GM12874 (cell line): Measurements from ENCODE around the gene ACO2.

ENCODE experiments used
- TF ChIP-seq, protein P1 (sequence below): IDR thresholded peaks from 2 replicates; pipeline ENCODE4 v1.5.1; 2011; ENCODE audit warnings: low read depth, mild to moderate bottlenecking, control low read depth, low read length, moderate library complexity; ENCODE audit not compliant: insufficient read depth

The ACO2 gene

DNA sequence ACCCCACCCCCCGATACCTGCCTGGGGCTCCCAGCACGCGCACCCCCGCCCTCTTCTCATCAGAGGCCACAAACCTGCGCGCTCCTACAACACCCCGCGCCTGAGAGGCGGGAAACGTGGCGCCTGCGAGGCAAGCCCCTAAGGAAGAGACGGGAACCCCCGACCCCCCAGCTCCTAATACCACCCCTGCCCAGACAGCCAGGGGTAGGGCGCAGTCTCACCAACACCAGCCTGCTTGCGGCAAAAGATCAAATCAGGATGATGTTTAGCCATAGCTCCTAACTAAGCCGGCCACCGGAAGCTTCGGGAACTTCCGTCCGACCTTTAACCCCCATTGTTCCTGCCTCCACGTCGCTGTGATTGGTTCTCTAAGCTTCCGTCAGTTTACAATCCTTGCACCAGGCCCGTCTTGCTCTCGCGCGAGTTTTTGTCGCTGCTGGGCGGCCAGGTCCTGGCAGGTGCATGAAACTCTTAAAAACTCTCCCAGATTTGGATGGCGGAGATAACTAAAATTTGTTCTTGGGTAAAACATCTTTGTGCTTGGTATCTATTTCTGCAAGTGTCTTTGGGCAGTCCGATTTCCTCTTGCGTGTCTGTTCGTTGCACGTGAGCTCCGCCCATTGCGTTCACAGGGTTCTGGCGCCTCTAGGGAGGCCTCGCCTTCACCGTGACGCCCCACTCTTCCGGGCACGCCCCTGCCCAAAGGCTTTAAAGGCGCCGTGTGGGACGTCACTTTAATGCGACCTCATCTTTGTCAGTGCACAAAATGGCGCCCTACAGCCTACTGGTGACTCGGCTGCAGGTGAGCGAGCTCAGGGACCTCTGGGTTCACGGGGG is at the start of gene ACO2, which contains the start of gene PHF5A:
Gene ACO2, plus strand, starts transcription at position 737 of the 837 bp plus-strand sequence. Its CDS starts 30 bp downstream, at position 767.
Gene PHF5A, minus strand, starts transcription at position 312 of the 837 bp plus-strand sequence. Its CDS starts 39 bp downstream, at position 273.
- TF ChIP-seq, protein P1, sequence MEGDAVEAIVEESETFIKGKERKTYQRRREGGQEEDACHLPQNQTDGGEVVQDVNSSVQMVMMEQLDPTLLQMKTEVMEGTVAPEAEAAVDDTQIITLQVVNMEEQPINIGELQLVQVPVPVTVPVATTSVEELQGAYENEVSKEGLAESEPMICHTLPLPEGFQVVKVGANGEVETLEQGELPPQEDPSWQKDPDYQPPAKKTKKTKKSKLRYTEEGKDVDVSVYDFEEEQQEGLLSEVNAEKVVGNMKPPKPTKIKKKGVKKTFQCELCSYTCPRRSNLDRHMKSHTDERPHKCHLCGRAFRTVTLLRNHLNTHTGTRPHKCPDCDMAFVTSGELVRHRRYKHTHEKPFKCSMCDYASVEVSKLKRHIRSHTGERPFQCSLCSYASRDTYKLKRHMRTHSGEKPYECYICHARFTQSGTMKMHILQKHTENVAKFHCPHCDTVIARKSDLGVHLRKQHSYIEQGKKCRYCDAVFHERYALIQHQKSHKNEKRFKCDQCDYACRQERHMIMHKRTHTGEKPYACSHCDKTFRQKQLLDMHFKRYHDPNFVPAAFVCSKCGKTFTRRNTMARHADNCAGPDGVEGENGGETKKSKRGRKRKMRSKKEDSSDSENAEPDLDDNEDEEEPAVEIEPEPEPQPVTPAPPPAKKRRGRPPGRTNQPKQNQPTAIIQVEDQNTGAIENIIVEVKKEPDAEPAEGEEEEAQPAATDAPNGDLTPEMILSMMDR: no peak

DNA sequence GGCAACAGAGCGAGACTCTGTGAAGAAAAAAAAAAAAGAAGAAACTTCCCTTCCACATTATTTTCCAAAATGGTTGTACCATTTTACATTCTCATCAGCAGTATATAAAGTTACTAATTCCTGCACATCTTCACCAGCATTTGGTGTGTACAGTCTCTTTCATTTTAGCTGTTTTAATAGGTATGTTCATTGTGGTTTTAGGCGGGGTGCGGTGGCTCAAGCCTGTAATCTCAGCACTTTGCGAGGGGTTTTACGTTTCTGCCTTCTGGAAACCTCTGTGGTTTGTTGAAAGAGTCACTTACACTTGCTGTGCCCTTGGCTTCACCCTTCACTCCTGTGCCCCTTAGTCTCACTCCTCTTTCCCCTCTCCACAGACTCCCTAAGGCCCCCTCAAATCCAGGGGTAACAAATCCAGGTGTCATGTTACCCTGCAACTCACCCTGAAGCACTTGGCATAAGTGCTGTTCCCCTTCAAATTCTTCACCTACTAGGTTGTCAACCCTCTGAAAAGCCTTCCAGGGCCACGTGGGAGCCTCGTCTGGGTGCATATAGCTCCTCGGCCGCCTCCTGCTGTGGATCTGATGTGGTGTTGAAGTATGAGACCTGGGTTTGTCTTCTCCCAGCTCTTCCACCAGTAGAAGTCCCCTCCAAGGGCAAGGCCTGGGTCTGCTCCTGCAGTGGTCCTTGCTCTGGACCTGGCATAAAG is 43.1 kb upstream of the ACO2 start:
- TF ChIP-seq, protein P1: no peak

DNA sequence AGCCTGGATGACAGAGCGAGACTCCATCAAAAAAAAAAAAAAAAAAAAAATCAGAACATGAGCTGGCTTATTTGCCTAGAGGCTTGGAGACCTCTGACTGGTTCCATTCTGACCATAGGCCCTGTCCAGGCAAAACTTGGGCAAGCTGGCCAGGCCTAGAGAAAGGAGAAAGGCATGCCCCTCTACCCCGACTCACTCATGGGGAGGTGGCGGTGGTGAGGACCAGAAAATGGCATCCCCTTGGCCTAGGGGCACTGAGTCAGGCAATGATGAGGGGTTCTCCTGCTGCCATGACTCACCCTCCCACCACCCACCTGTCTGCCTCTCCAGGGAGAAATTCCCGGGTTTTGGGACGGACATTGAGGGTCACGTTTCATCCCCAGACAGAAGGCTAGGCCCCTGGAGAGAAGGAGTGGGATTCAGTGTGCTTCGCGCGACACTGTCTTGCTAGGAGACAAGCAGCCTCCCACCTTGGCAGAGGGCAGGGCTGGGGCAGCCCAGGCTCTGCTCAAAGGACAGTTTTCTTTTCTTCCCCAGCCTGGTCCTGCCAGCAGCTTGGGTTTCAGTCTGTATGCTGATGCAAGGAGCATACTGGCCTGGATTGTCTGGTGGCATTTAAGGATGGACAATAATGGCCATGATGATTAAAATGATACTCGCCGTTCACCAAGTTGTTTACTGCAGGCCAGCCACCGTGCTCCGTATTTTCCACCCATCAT is 39.5 kb upstream of the ACO2 start:
- TF ChIP-seq, protein P1: no peak

DNA sequence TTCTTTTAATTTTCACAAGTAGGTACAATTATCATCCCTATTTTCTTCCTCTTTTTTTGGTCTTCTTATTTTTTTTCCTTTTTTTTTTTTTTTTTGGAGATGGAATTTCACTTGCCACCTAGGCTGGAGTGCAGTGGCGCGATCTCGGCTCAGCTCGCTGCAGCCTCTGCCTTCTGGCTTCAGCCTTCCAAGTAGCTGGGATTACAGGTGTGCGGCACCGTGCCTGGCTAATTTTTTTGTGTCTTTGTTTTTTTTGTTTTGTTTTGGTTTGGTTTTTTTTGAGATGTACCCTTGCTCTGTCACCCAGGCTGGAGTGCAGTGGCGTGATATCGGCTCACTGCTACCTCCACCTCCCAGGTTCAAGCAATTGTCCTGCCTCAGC is 39.0 kb upstream of the ACO2 start:
- TF ChIP-seq, protein P1: no peak

DNA sequence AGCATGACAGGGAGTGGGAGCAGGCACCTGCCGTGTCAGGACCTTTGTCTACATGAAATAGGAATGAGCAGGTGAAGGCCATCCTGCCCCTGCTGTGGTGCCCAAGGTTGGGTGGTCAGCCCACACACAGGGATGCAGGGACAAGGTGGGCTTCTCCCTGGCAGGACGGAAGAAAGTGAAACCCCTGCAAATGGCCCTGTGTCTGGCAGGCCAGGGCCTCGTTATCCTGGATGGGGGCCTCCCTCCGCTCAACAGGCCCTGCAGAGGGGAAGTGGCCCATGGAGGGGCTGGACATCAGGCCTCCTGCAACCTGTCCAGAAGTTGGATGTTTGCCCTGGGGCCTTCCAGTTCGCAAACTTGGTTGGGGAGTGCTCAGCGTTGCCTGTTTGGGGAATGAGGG is 37.3 kb upstream of the ACO2 start:
- TF ChIP-seq, protein P1: no peak

DNA sequence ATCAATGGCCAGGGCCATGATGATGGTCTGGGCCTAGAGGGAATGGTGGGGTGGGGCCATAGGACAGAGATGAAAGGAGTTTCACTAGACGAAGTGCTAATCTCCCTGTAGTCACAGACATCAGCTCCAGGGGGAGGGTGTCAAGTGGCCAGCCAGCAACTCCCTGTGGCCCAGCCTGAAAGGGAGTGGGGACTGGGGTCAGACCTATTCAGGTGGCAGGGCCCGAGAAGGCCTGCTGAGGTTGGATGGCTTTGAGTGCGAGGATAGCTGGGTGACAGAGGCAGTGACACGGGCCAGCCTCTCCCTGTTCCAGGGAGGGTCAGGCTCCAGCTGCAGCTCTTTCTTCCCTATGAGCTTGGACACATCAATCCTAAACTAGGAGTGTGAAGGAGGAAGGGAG is 33.4 kb upstream of the ACO2 start:
- TF ChIP-seq, protein P1: no peak
